RWPE2 (cell line): Measurements from ENCODE around the gene CLDN24.

Experiments used
- ATAC-seq: fragments of 200-7000 bp; cut with Tn5 transposase; 3 replicates; pipeline ENCODE4 v1.9.1; 2021; ENCODE audit warnings: low read depth
- DNase-seq: peaks from one replicate; pipeline ENCODE4 v3.0.0-alpha.2; 2020; ENCODE audit warnings: low spot score
- H3K27ac ChIP-seq: fragments of 450-650 bp; 2 replicates; pipeline ENCODE4 v1.5.1; 2017; ENCODE audit warnings: mild to moderate bottlenecking; ENCODE audit not compliant: poor library complexity, severe bottlenecking
- H3K27me3 ChIP-seq: fragments of 250-450 bp; sonication (Bioruptor Pico); 2 replicates; pipeline ENCODE4 v1.5.1; 2021; ENCODE audit warnings: mild to moderate bottlenecking, moderate library complexity; ENCODE audit not compliant: insufficient read depth, poor library complexity, severe bottlenecking
- H3K36me3 ChIP-seq: fragments of 250-450 bp; sonication (Bioruptor Pico); 2 replicates; pipeline ENCODE4 v1.5.1; 2020; ENCODE audit warnings: low read depth, mild to moderate bottlenecking, moderate library complexity
- H3K4me1 ChIP-seq: fragments of 250-450 bp; sonication (Bioruptor Pico); 2 replicates; pipeline ENCODE4 v1.5.1; 2021; ENCODE audit warnings: mild to moderate bottlenecking, moderate library complexity; ENCODE audit not compliant: insufficient read depth, poor library complexity, severe bottlenecking
- H3K4me3 ChIP-seq: fragments of 250-450 bp; sonication (Bioruptor Pico); 2 replicates; pipeline ENCODE4 v1.5.1; 2021; ENCODE audit warnings: mild to moderate bottlenecking, moderate library complexity; ENCODE audit not compliant: severe bottlenecking
- H3K9me3 ChIP-seq: fragments of 250-450 bp; sonication (Bioruptor Pico); 2 replicates; pipeline ENCODE4 v1.5.1; 2021; ENCODE audit warnings: mild to moderate bottlenecking, moderate library complexity; ENCODE audit not compliant: severe bottlenecking
- TF ChIP-seq, protein P1 (sequence below): fragments of 450-650 bp; IDR thresholded peaks from one replicate; pipeline ENCODE4 v1.5.1; 2017; ENCODE audit warnings: mild to moderate bottlenecking, moderate library complexity; ENCODE audit not compliant: poor library complexity, severe bottlenecking

CLDN24 gene

GRCh38 chr4:183352546-183352945 is 30.3 kb upstream of the CLDN24 start:
- no peaks in the 10 kb centered on the region for H3K36me3 ChIP-seq
- no peak overlapping the region for H3K4me3 ChIP-seq
- ATAC-seq: no peak
- no peak overlapping the region for H3K27ac ChIP-seq
- no peaks in the 10 kb centered on the region for H3K27me3 ChIP-seq
- DNase-seq: no peak
- TF ChIP-seq, protein P1, sequence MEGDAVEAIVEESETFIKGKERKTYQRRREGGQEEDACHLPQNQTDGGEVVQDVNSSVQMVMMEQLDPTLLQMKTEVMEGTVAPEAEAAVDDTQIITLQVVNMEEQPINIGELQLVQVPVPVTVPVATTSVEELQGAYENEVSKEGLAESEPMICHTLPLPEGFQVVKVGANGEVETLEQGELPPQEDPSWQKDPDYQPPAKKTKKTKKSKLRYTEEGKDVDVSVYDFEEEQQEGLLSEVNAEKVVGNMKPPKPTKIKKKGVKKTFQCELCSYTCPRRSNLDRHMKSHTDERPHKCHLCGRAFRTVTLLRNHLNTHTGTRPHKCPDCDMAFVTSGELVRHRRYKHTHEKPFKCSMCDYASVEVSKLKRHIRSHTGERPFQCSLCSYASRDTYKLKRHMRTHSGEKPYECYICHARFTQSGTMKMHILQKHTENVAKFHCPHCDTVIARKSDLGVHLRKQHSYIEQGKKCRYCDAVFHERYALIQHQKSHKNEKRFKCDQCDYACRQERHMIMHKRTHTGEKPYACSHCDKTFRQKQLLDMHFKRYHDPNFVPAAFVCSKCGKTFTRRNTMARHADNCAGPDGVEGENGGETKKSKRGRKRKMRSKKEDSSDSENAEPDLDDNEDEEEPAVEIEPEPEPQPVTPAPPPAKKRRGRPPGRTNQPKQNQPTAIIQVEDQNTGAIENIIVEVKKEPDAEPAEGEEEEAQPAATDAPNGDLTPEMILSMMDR: no peak
- H3K4me1 ChIP-seq: peaks cover 54% of the 10 kb centered on the region
- H3K9me3 ChIP-seq: no peaks in the 10 kb centered on the region

DNA sequence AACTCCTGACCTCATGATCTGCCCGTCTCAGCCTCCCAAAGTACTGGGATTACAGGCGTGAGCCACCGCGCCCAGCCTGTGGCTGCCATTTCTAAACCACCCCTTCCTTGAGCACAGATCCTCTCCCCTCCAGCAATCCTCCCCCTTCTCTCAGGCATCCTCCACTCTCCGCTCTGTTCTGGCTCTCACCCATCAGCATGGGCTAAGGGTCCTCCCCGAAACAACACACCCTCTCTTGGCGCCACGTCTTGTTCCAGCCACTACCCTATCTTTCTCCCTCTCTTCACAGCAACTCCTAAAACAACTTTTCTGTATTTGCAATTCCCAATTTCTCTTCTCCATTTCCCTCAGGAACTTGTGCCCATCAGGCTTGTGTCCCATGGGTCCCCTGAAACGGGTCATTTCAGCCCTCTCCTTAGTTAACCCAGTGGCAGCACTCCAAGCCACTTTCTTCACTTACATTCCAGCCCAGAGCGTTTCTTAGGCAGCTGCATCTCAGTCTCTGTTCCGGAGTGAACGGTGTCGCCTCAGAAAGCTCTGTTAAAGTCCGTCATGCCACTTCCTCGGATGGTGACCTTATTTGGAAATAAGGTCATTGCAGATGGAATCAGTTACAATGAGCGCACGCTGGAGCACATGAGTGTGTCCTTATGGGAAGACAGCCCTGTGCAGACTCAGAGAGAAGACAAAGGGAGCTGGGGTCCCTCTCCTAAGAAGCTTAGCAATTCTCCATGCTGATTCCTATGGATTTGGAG is 28.3 kb upstream of the CLDN24 start:
- Histone ChIP-seq H3K27me3 (no peaks in the 10 kb centered on the region), H3K27ac (peak overlapping the region; percentile 54), H3K36me3 (no peaks in the 10 kb centered on the region), H3K4me3 (no peak overlapping the region), H3K4me1 (peaks cover 36% of the 10 kb centered on the region), H3K9me3 (no peaks in the 10 kb centered on the region)
- DNase-seq (no peak), ATAC-seq (no peak)
- TF ChIP-seq, protein P1: no peak

GRCh38 chr4:183349673-183350072 is 27.4 kb upstream of the CLDN24 start:
- Histone ChIP-seq H3K27me3 (no peaks in the 10 kb centered on the region), H3K36me3 (no peaks in the 10 kb centered on the region), H3K9me3 (no peaks in the 10 kb centered on the region), H3K27ac (peak overlapping the region; percentile 54), H3K4me1 (peaks cover 28% of the 10 kb centered on the region), H3K4me3 (no peak overlapping the region)
- TF ChIP-seq, protein P1: no peak
- DNase-seq: no peak
- ATAC-seq: peak; percentile 78

DNA sequence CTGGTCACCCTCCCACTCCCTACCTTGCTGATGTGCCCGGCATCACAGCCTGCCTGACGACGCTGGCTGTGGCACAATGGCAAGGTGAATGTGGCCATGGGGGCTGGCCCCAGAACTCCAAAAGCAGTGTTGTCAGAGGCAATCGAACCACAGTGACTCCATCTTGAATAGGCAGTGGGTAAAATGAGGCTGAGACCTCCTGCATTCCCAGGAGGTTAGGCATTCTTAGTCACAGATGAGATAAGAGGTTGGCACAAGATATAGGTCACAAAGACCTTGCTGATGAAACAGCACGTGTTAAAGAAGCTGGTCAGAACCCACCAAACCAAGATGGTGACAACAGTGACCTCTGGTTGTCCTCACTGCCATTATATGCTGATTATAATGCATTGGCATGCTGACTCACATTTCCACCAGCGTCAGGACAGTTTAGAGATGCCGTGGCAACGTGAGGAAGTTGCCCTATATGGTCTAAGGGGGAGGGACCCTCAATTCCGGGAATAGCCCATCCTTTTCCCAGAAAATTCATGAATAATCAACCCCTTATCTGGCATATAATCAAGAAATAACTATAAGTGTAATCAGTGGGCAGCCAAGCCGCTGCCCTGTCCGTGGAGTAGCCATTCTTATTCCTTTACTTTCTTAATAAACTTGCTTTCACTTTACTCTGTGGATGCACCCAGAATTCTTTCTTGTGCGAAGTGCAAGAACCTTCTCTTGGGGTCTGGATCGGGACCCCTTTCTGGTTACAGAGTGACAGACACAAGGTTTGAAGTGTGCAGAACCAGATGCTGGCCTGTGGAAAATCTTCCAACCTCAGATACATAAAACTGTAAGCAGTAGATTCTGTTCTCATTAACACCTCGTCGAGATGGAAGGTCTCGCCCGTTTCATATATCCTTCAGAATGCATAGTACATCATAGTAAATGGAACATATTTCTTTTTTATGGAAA is 26.8 kb upstream of the CLDN24 start:
- peaks cover 21% of the 10 kb centered on the region for H3K4me1 ChIP-seq
- DNase-seq (no peak), ATAC-seq (peak; percentile 76)
- H3K4me3 ChIP-seq: no peak overlapping the region
- H3K27me3 ChIP-seq: no peaks in the 10 kb centered on the region
- H3K36me3 ChIP-seq: no peaks in the 10 kb centered on the region
- TF ChIP-seq, protein P1: no peak
- H3K27ac ChIP-seq: peak overlapping the region; percentile 54
- no peaks in the 10 kb centered on the region for H3K9me3 ChIP-seq
